Activated CD4-positive, CD25-positive, alpha-beta regulatory T cell treated with anti-CD3 and anti-CD28 coated beads, Interleukin-2, amount 50 U/mL, for 72 hours (primary cell): ENCODE data around the gene LMBR1L.
"Not testable (repeated sequence)": the region's sequence is repeated elsewhere in the genome, so short reads cannot be mapped to it uniquely, and the experiment has no call there.

ENCODE experiments used
- DNase-seq: peaks from one replicate; pipeline ENCODE4 v3.0.0; 2021

The LMBR1L gene, protein sequence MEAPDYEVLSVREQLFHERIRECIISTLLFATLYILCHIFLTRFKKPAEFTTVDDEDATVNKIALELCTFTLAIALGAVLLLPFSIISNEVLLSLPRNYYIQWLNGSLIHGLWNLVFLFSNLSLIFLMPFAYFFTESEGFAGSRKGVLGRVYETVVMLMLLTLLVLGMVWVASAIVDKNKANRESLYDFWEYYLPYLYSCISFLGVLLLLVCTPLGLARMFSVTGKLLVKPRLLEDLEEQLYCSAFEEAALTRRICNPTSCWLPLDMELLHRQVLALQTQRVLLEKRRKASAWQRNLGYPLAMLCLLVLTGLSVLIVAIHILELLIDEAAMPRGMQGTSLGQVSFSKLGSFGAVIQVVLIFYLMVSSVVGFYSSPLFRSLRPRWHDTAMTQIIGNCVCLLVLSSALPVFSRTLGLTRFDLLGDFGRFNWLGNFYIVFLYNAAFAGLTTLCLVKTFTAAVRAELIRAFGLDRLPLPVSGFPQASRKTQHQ

DNA sequence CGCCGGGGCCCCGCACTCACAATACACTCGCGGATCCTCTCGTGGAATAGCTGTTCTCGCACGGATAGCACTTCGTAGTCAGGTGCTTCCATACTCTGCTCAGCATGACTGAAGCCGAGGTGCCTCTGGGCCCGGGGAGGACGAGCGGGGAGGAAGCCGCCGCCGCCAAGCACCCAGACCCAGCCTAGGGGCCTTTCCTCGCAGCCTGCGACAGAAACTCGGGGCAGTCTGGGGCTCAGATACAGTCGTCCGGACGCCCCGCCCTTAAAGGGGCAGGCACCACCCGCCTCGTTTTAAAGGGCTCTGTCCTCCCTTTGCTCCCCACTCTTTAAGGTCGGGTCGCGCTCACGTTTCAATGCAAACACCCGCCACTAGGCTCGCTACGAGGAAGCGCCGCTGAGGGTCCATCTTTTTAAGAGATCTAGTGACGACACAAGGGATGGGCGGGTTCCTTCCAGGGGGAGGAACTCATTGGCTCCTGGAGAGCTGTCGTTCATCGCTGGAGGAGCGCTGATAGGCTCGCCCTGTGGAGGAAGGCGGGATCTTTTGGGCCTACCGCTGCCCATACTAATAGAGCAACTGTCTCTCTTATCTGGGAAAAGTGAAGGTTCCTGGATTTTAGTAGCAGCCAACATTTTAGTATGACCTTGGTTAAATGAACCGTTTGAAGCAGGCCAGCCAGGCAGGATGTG, at the start of gene LMBR1L:
TSS of gene LMBR1L (minus strand) at position 384 of the 692 bp plus-strand sequence. CDS start at position 92, 292 bp downstream.
- DNase-seq: peak; percentile 91

DNA sequence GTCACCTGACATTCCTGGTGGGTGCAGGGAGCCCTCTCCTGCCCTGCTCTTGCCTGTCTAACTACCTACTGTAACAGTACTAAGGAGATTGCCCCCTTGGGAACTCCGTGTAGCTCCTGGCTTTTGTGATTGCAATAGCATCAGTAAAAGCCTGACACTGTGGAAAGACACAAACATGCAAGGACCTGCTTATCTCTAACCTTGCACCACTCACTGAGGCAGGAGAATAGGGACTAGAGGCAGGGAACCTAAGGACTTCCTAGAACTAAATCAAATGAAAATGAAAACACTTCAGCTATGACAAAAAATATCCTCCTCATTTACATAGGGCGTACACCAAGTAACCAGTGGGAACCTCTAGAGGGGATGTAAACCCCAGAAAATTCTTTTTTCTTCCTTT, 49.8 kb upstream of the LMBR1L start:
- DNase-seq: no peak

- no peak for DNase-seq
Observed at GRCh38 chr12:49154221-49154620, 43.6 kb upstream of the LMBR1L start.

GRCh38 chr12:49147384-49147783, 36.7 kb upstream of the LMBR1L start:
- no peak for DNase-seq

DNA sequence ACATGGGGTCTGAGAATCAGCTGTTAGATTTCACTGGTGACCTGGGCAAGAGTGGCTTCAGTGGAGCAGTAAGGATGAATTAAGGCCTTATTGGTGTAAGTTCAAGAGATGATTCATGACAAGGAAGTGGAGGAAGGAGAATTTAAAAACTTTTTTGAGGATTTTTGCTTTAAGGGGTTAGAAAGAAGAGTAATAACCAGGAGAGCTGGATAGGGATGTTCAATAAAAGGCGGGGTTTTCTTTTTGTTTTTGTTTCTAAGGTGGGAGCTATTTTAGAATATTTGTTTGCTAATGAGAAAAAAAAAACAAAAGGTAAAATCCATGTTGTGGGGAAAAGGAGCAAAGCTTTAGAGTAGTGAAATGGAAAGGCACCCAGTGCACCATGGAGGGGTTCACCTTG, 35.8 kb upstream of the LMBR1L start:
- DNase-seq: no peak

DNA sequence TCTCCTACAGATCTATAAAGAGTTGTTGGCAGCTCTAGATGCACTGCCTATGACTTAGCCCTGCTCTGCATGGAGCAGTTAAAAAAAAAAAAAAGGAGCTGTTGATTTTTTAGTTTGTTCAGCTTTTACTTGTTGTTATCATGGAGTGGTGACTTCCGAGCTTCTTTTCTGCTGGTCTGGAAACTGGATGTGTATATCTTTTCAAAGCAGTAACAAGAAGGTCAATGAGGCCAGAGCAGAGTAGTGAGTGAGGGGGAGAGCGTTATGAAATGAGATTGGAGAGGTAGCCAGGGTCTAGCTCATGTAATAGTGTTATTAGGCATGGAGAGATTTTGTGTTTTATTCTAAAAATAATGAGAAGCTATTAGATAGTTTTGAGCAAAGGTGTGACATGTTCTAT, 33.7 kb upstream of the LMBR1L start:
- DNase-seq: no peak

- no peak for DNase-seq
Observed at GRCh38 chr12:49138999-49139398, 28.4 kb upstream of the LMBR1L start.

GRCh38 chr12:49138587-49138986, 27.9 kb upstream of the LMBR1L start:
- no peak for DNase-seq

DNA sequence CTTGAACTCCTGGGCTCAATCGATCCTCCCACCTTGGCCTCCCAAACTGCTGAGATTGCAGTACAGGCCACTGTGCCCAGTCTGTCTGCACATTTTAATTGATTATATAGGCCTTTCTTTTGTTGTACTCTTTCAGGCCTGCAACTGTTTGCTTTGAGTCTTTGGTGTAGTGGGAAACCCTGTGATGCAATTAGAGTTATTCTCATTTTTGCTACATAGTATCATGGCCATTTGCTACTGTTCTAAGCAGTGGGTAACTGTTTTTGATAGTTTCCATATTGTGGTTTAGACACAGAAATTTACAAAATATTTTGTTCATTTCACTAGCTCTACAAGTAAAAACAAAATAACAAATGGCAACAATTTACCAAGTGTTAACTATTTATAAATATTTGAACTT, 26.8 kb upstream of the LMBR1L start:
- DNase-seq: no peak

DNA sequence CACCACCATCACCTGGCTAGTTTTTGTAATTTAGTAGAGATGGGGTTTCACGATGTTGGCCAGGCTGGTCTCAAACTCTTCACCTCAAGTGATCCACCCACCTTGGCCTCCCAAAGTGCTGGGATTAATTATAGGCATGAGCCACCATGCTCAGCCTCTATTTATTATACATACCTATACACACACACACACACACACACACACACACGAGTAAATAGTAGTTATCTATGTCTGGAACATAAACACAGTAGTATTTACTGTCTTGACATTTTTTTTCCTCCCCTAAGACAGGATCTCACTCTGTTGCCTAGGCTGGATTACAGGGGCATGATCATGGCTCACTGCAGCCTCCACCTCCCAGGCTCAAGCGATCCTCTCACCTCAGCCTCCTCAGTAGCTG, 26.4 kb upstream of the LMBR1L start:
- DNase-seq: not testable (repeated sequence)

DNA sequence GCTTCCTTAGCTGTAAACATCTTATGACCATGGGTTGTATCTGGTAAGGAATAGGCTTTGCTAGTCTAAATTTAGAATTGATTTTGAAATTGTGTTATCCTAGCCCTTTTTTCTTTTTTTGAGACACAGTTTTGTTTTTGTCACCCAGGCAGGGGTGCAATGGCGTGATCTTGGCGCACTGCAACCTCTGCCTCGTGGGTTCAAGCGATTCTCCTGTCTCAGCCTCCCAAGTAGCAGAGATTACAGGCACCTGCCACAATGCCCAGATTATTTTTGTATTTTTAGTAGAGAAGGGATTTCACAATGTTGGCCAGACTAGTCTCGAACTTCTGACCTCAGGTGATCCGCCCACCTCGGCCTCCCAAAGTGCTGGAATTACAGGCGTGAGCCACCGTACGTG, 22.9 kb upstream of the LMBR1L start:
- no peak for DNase-seq

DNA sequence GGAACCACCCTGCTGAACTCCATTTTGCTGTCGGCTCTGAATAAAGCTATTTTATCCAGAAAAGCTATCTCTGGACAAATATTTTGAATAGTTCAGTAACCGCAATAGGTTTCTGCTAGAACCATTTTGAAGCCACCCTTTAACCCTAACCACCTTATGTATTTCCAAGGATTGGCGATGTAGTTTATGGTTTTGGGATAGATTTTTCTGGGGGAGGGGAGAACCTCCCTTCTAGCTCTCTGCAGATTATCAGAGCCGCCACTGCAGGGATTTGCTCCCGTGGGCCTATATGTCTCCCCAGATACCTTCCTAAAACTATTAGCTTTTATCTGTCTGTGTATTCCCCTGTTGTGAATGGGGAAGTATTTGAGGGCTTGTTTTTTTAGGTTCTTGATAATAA, 22.4 kb upstream of the LMBR1L start:
- no peak for DNase-seq

DNA sequence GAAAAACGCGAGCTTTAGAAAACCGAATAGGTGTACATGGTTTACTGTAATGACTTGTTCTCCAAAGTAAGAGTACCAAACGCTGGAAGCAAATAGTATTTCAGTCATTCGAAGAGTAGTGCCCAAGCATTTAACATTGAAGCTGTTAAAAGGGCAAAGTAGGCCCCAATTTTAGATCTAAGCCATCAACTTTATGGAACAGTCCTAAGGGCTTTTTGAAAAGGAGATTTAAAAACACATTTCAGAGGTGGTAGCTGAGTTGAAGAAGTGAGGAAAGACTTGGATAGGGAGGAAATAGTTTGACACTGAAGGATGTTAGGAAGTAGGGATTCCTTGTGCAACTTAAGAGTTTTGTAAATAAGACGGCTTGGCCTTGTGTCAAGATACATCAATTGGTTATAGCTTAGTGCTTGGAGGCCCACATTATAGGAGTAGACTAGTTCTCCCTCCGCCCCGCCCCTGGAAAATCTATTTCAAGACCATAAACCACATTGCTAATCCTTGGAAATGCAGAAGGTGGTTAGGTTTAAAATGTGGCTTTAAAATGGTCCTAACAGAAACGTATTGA, 21.3 kb upstream of the LMBR1L start:
- DNase-seq: no peak

GRCh38 chr12:49131051-49131893, 20.6 kb upstream of the LMBR1L start, which contains the start of gene TUBA1B:
Gene TUBA1B, minus strand, starts transcription at chr12:49131395. Its CDS starts 95 bp downstream, at chr12:49131300.
- peak; percentile 94 for DNase-seq

DNA sequence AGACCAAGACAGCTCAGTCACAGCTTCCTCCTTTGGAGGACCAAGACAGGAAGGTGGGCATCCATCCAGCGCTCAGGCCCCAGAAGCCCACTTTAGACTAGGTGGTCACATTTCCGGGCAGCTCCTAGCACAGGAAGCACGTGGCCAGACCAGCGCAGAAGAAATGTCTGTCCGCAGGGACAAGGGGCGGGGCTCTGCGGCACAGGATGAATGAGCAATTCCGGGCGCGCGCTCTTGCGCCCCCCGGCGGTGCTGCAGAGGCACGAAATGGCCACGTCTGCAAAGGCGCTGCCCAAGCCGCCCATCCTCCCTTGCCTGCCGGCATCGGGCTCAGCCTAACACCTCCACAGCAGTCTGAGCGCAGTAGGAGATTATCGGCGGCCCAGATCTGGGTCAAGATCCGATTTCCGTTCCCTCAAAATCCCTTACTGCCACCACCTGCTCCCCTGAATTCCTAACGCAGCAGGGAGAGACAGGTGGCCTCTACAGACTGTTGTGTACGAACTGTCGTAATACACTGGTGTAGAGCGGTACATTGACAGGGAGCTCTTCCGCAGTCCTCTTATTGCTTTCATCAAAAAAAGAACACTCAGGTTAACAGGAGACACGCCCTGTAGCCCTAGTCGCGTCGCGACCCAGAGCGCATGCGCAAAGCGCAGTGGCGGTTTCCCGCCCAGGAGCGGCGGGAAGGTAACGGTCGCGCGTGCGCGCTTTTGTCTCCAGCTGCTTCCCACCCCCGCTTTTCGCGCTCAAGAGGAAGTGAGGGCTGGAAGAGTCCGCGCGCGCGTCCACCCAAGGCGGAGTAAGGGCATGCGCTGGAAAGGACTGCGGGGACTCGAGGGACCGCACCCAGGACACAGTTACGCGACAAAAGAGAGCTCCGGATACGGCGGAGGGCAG, 19.8 kb upstream of the LMBR1L start:
- peak; percentile 94 for DNase-seq

GRCh38 chr12:49129332-49130150, 18.9 kb upstream of the LMBR1L start:
- no peak for DNase-seq

GRCh38 chr12:49127971-49128370, 17.3 kb upstream of the LMBR1L start:
- not testable (repeated sequence) for DNase-seq

- no peak for DNase-seq
Observed at GRCh38 chr12:49126852-49127763, 16.5 kb upstream of the LMBR1L start.

DNA sequence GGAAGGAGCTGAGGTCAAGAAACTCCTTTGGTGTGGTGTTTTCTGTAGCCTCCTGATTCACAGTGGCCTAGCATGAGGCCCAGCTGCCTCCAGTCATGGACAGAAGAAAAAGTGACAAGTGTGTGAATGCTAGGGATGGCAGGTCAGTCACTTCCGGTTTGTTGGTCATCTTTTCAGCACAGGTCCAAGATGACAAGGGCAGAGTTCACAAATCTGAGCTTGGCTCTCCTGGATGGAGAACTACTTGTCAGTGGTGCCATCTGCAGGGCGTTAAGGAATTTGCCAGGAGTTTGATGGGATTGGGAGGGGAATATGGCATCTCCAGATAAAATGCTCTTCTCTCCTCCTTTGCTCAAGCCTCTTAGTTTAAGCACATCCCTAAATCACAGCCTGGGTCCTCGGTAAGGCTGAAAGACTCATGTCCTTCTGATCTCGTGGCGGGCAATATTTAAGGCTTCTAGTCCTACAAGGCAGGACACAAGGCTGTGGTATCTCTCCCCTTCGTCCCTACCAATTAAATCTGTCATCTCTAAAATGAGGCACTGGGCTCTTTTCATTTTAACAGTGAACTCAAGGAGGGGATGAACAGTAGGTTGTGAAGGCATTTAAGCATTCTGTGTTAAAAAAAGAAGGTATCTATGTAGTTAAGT, 10.5 kb upstream of the LMBR1L start:
- no peak for DNase-seq
